Measurements from ENCODE around the gene STK31. TPM values are rescaled to one million over a fixed set of nuclear protein-coding genes. Genes with fewer than 3 reads are reported as not detected.
"Not testable (repeated sequence)": the region's sequence is repeated elsewhere in the genome, so short reads cannot be mapped to it uniquely, and the experiment has no call there.

STK31 gene
- total and polyA plus RNA-seq, 2 experiments from 2014 or later = 0.06 to 0.10 TPM

- Histone ChIP-seq H3K36me3 (replicated peaks; ENCODE audit: insufficient read depth, low read depth) (no peaks in the 10 kb centered on the region), H3K9me3 (ENCODE audit: low read depth) (peaks cover 9% of the 10 kb centered on the region), H3K4me3 (no peak overlapping the region), H4K20me1 (ENCODE audit: insufficient read depth, poor library complexity, severe bottlenecking) (no peaks in the 10 kb centered on the region), H3K79me2 (no peaks in the 10 kb centered on the region), H3K4me1 (ENCODE audit: insufficient read depth) (no peaks in the 10 kb centered on the region), H3K27me3 (no peaks in the 10 kb centered on the region), H3K4me2 (no peak overlapping the region), H2AFZ (no peak overlapping the region), H3K27ac (no peak overlapping the region), H3K9me2 (replicated peaks; ENCODE audit: insufficient read depth) (no peaks in the 10 kb centered on the region)
- DNase-seq (ENCODE audit: low spot score) = no peak
- TF ChIP-seq CTCF (IDR thresholded peaks at IDR 0.05; ENCODE audit: poor library complexity) (no peak), EZH2 (IDR thresholded peaks at IDR 0.05; ENCODE audit: borderline replicate concordance) (no peak), EZH2phosphoT487 (IDR thresholded peaks at IDR 0.05; ENCODE audit: low read depth, severe bottlenecking, unreplicated experiment) (no peak)
Measured at GRCh38 chr7:23742051-23742450, 32.0 kb downstream of the STK31 start.

GRCh38 chr7:23743226-23743625 is 33.2 kb downstream of the STK31 start:
- Histone ChIP-seq H4K20me1 (ENCODE audit: insufficient read depth, poor library complexity, severe bottlenecking) (no peaks in the 10 kb centered on the region), H3K36me3 (replicated peaks; ENCODE audit: insufficient read depth, low read depth) (no peaks in the 10 kb centered on the region), H3K4me1 (ENCODE audit: insufficient read depth) (no peaks in the 10 kb centered on the region), H3K9me3 (ENCODE audit: low read depth) (peaks cover 9% of the 10 kb centered on the region), H3K4me2 (no peak overlapping the region), H3K79me2 (no peaks in the 10 kb centered on the region), H3K27ac (no peak overlapping the region), H3K9me2 (replicated peaks; ENCODE audit: insufficient read depth) (no peaks in the 10 kb centered on the region), H3K27me3 (no peaks in the 10 kb centered on the region), H2AFZ (no peak overlapping the region), H3K4me3 (no peak overlapping the region)
- TF ChIP-seq CTCF (IDR thresholded peaks at IDR 0.05; ENCODE audit: poor library complexity) (no peak), EZH2 (IDR thresholded peaks at IDR 0.05; ENCODE audit: borderline replicate concordance) (no peak), EZH2phosphoT487 (IDR thresholded peaks at IDR 0.05; ENCODE audit: low read depth, severe bottlenecking, unreplicated experiment) (no peak)
- over 99% methylated on average over 4 of the region's 4 CpGs for WGBS (ENCODE audit: low lambda C conversion rate, missing lambda C conversion rate)
- no peak for DNase-seq (ENCODE audit: low spot score)

DNA sequence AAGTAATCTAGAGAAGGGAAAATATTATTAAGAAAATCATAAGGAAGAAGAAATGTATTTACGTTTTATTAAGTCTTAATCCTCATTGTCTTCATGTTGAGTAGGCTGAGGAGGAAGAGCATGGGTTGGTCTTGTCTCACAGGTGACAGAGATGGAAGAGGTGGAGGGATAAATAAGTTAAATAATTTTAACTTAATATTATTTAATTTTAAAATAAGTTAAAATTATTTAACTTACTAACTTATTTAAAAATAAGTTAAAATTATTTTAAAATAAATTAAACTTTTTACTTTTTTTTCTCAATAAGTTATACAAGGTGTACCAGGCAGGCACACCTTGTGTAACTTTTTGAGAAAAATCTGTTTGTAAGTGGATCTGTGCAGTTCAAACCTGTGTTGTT is 36.6 kb downstream of the STK31 start:
- Histone ChIP-seq H3K27me3 (no peaks in the 10 kb centered on the region), H3K4me1 (ENCODE audit: insufficient read depth) (no peaks in the 10 kb centered on the region), H3K9me3 (ENCODE audit: low read depth) (peaks cover 9% of the 10 kb centered on the region), H3K36me3 (replicated peaks; ENCODE audit: insufficient read depth, low read depth) (no peaks in the 10 kb centered on the region), H3K9me2 (replicated peaks; ENCODE audit: insufficient read depth) (no peaks in the 10 kb centered on the region), H3K4me3 (no peak overlapping the region), H4K20me1 (ENCODE audit: insufficient read depth, poor library complexity, severe bottlenecking) (no peaks in the 10 kb centered on the region), H3K27ac (no peak overlapping the region), H3K4me2 (no peak overlapping the region), H2AFZ (no peak overlapping the region), H3K79me2 (no peaks in the 10 kb centered on the region)
- TF ChIP-seq EZH2 (IDR thresholded peaks at IDR 0.05; ENCODE audit: borderline replicate concordance) (no peak), CTCF (IDR thresholded peaks at IDR 0.05; ENCODE audit: poor library complexity) (no peak), EZH2phosphoT487 (IDR thresholded peaks at IDR 0.05; ENCODE audit: low read depth, severe bottlenecking, unreplicated experiment) (no peak)
- 77% methylated on average over 1 of the region's 1 CpG for WGBS (ENCODE audit: low lambda C conversion rate, missing lambda C conversion rate)
- no peak for DNase-seq (ENCODE audit: low spot score)

DNA sequence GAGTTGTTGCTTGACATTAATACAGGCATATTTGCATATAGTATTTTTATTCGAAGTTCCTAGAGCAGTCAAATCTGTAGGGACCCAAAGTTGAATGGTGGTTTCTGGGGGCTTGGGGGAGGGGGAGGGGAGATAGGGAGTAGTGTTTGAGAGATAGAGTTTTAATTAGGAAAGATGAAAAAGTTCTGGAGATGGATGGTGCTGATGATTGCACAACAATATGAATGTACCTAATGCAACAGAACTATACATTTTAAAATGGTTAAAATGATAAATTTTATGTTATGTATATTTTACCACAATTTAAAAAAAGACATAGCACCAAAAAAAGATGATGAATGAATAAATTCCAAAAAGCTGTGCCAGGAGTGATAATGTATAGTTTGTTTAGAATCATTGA is 41.8 kb downstream of the STK31 start:
- no peaks in the 10 kb centered on the region for H3K9me3 ChIP-seq (ENCODE audit: low read depth)
- H4K20me1 ChIP-seq (ENCODE audit: insufficient read depth, poor library complexity, severe bottlenecking) = no peaks in the 10 kb centered on the region
- no peaks in the 10 kb centered on the region for H3K4me1 ChIP-seq (ENCODE audit: insufficient read depth)
- no peaks in the 10 kb centered on the region for H3K27me3 ChIP-seq
- TF ChIP-seq EZH2 (IDR thresholded peaks at IDR 0.05; ENCODE audit: borderline replicate concordance) (no peak), CTCF (IDR thresholded peaks at IDR 0.05; ENCODE audit: poor library complexity) (no peak), EZH2phosphoT487 (IDR thresholded peaks at IDR 0.05; ENCODE audit: low read depth, severe bottlenecking, unreplicated experiment) (no peak)
- WGBS (ENCODE audit: low lambda C conversion rate, missing lambda C conversion rate) = 85% methylated on average over 1 of the region's 1 CpG
- H3K9me2 ChIP-seq (replicated peaks; ENCODE audit: insufficient read depth) = no peaks in the 10 kb centered on the region
- H3K27ac ChIP-seq = no peak overlapping the region
- H2AFZ ChIP-seq = no peak overlapping the region
- no peak overlapping the region for H3K4me2 ChIP-seq
- no peaks in the 10 kb centered on the region for H3K36me3 ChIP-seq (replicated peaks; ENCODE audit: insufficient read depth, low read depth)
- no peak for DNase-seq (ENCODE audit: low spot score)
- no peaks in the 10 kb centered on the region for H3K79me2 ChIP-seq
- H3K4me3 ChIP-seq = no peak overlapping the region

GRCh38 chr7:23758839-23759238 is 48.8 kb downstream of the STK31 start:
- WGBS (ENCODE audit: low lambda C conversion rate, missing lambda C conversion rate) = 76% methylated on average over 3 of the region's 3 CpGs
- H3K9me2 ChIP-seq (replicated peaks; ENCODE audit: insufficient read depth); H3K27ac ChIP-seq: not testable (repeated sequence)

More at GRCh38 chr7:23758839-23759238, 48.8 kb downstream of the STK31 start:
- not testable (repeated sequence) for H3K27me3 ChIP-seq; H3K4me3 ChIP-seq; H3K79me2 ChIP-seq; H3K9me3 ChIP-seq (ENCODE audit: low read depth); H3K4me1 ChIP-seq (ENCODE audit: insufficient read depth); H4K20me1 ChIP-seq (ENCODE audit: insufficient read depth, poor library complexity, severe bottlenecking); H3K36me3 ChIP-seq (replicated peaks; ENCODE audit: insufficient read depth, low read depth); H2AFZ ChIP-seq; H3K4me2 ChIP-seq; DNase-seq (ENCODE audit: low spot score)
